Testis (tissue), 2 donors: ENCODE results near the gene RRM2.

Experiments
- CTCF ChIP-seq, 3 experiments: fragments of 450-650 bp in 2 of 3; fragments of 200-600 bp in 1 of 3; sonication (generic) in 1 of 3; IDR thresholded peaks; one replicate each; pipeline ENCODE4 v1.5.1; 2016 to 2019; ENCODE audit warnings: antibody characterized with exemption in 3 of 3, mild to moderate bottlenecking in 2 of 3, moderate library complexity in 1 of 3
- POLR2A ChIP-seq: fragments of 450-650 bp; IDR thresholded peaks from one replicate; pipeline ENCODE4 v1.6.1; 2017; ENCODE audit warnings: antibody characterized with exemption, mild to moderate bottlenecking, moderate library complexity

GRCh38 chr2:10125842-10126631 lies 3.5 kb downstream of the RRM2 start:
- TF ChIP-seq CTCF (IDR thresholded peaks at IDR 0.05) (no peak), POLR2A (no peak)
